K562 (cell line): Measurements from ENCODE around the gene RAB6B.

Source experiments
- BHLHE40 ChIP-seq: IDR thresholded peaks from 2 replicates; pipeline ENCODE4 v1.6.1; 2011; ENCODE audit warnings: low read length, improper control_type of control experiment
- CHD7 ChIP-seq: fragments of 200-600 bp; sonication (generic); IDR thresholded peaks from one replicate; pipeline ENCODE4 v1.6.1; 2012; ENCODE audit warnings: mild to moderate bottlenecking, low read depth, low read length, inconsistent platforms
- HMG20A ChIP-seq: fragments of 450-650 bp; formaldehyde crosslinking; conservative IDR thresholded peaks from 2 replicates; pipeline ENCODE4 v1.4.0; 2020; ENCODE audit warnings: mild to moderate bottlenecking, mixed read lengths
- MYNN ChIP-seq, 2 experiments: sonication (generic); formaldehyde crosslinking in 1 of 2; IDR thresholded peaks; 2 replicates each; pipeline versions ENCODE4 v1.5.0 to v1.6.1; 2016 to 2020; ENCODE audit warnings: antibody characterized with exemption in 1 of 2, missing genetic modification reagents in 1 of 2
- NFXL1 ChIP-seq: fragments of 450-650 bp; formaldehyde crosslinking; IDR thresholded peaks from 2 replicates; pipeline ENCODE4 v1.4.0; 2021; ENCODE audit warnings: mild to moderate bottlenecking
- ZNF12 ChIP-seq: sonication (generic); formaldehyde crosslinking; IDR thresholded peaks from 2 replicates; pipeline ENCODE4 v1.4.0; 2020; ENCODE audit warnings: mild to moderate bottlenecking, missing genetic modification reagents

- no peak for TF ChIP-seq CHD7
- no peak for TF ChIP-seq BHLHE40
- no peak for TF ChIP-seq HMG20A (CRISPR knock-in tag)
- no peak for TF ChIP-seq NFXL1
- no peak for TF ChIP-seq ZNF12 (CRISPR knock-in tag)
- TF ChIP-seq MYNN (IDR thresholded peaks at IDR 0.05) = no peak
- no peak for TF ChIP-seq MYNN (CRISPR knock-in tag; IDR thresholded peaks at IDR 0.05)
Observed at GRCh38 chr3:133905376-133905775, 9.7 kb upstream of the RAB6B start.
